ENCODE measurements around the gene ATG7. TPM values are rescaled to one million over a fixed set of nuclear protein-coding genes. Genes with fewer than 3 reads are reported as not detected.

The ATG7 gene
- total RNA-seq, 1 donor from 2014 or later: 31.3 TPM

DNA sequence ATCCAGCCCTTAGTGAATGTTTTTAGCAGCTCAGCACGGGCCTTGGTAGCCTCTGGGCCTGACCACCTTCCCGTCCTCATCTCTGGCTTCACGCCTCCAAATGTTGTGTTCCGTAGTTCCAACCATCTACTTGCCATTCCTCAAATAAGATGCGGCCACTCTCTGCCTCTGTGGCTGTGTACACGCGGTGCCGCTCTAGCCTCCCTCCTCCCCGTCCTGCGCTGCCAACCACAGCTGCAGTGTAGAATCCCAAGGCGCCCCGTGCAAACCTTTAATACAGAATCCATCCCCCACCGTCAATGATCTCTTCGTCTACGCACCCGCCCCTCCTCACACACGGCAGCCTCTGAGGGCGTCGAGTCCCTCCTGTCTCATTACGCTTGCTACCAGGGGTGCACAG lies 294.3 kb downstream of the ATG7 start:
- TF ChIP-seq, protein P1, sequence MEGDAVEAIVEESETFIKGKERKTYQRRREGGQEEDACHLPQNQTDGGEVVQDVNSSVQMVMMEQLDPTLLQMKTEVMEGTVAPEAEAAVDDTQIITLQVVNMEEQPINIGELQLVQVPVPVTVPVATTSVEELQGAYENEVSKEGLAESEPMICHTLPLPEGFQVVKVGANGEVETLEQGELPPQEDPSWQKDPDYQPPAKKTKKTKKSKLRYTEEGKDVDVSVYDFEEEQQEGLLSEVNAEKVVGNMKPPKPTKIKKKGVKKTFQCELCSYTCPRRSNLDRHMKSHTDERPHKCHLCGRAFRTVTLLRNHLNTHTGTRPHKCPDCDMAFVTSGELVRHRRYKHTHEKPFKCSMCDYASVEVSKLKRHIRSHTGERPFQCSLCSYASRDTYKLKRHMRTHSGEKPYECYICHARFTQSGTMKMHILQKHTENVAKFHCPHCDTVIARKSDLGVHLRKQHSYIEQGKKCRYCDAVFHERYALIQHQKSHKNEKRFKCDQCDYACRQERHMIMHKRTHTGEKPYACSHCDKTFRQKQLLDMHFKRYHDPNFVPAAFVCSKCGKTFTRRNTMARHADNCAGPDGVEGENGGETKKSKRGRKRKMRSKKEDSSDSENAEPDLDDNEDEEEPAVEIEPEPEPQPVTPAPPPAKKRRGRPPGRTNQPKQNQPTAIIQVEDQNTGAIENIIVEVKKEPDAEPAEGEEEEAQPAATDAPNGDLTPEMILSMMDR (IDR thresholded peaks at IDR 0.05; ENCODE audit: insufficient read depth, low read length, poor library complexity, severe bottlenecking): no peak
- no peak for DNase-seq (ENCODE audit: low read depth)
- H3K27me3 ChIP-seq (ENCODE audit: control insufficient read depth, insufficient read depth, low read length): no peaks in the 10 kb centered on the region
- H3K4me3 ChIP-seq (ENCODE audit: low read depth, low read length): no peak overlapping the region
- peaks cover 2% of the 10 kb centered on the region for H3K36me3 ChIP-seq (ENCODE audit: control insufficient read depth, insufficient read depth, low read length)

DNA sequence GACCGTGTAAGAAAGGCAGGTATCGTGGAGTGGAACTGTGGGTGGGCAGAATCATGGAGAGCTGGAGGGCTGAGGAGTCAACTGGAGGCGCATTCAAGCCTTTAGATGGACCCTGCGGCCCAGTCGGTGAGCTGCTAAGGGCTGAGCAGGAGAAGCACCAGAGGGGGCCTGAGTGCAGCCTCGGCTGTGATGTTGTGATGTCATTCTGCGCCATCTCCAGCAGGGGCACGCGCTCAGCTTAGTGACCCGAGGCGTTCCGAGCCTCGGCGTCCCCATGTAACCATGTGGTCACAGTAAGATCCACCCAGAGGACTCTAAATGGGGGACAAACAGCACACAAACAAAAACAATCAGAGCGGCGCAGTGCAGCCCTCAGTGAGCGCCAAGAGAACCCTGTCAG lies 294.7 kb downstream of the ATG7 start:
- H3K4me3 ChIP-seq (ENCODE audit: low read depth, low read length): no peak overlapping the region
- TF ChIP-seq, protein P1 (IDR thresholded peaks at IDR 0.05; ENCODE audit: insufficient read depth, low read length, poor library complexity, severe bottlenecking): no peak
- no peak for DNase-seq (ENCODE audit: low read depth)
- no peaks in the 10 kb centered on the region for H3K27me3 ChIP-seq (ENCODE audit: control insufficient read depth, insufficient read depth, low read length)
- peaks cover 2% of the 10 kb centered on the region for H3K36me3 ChIP-seq (ENCODE audit: control insufficient read depth, insufficient read depth, low read length)

- peaks cover 1% of the 10 kb centered on the region for H3K36me3 ChIP-seq (ENCODE audit: control insufficient read depth, insufficient read depth, low read length)
Observed at GRCh38 chr3:11567516-11568467, 295.6 kb downstream of the ATG7 start.

GRCh38 chr3:11568503-11569155 lies 296.4 kb downstream of the ATG7 start:
- Histone ChIP-seq H3K4me3 (ENCODE audit: low read depth, low read length) (no peak overlapping the region), H3K27me3 (ENCODE audit: control insufficient read depth, insufficient read depth, low read length) (no peaks in the 10 kb centered on the region), H3K36me3 (ENCODE audit: control insufficient read depth, insufficient read depth, low read length) (peaks cover 1% of the 10 kb centered on the region)
- peak; percentile 86 for DNase-seq (ENCODE audit: low read depth)
- TF ChIP-seq, protein P1 (IDR thresholded peaks at IDR 0.05; ENCODE audit: insufficient read depth, low read length, poor library complexity, severe bottlenecking): no peak

More at GRCh38 chr3:11567516-11568467, 295.6 kb downstream of the ATG7 start:
- H3K4me3 ChIP-seq (ENCODE audit: low read depth, low read length): no peak overlapping the region
- TF ChIP-seq, protein P1 (IDR thresholded peaks at IDR 0.05; ENCODE audit: insufficient read depth, low read length, poor library complexity, severe bottlenecking): no peak
- DNase-seq (ENCODE audit: low read depth): peak; percentile 74
- no peaks in the 10 kb centered on the region for H3K27me3 ChIP-seq (ENCODE audit: control insufficient read depth, insufficient read depth, low read length)

DNA sequence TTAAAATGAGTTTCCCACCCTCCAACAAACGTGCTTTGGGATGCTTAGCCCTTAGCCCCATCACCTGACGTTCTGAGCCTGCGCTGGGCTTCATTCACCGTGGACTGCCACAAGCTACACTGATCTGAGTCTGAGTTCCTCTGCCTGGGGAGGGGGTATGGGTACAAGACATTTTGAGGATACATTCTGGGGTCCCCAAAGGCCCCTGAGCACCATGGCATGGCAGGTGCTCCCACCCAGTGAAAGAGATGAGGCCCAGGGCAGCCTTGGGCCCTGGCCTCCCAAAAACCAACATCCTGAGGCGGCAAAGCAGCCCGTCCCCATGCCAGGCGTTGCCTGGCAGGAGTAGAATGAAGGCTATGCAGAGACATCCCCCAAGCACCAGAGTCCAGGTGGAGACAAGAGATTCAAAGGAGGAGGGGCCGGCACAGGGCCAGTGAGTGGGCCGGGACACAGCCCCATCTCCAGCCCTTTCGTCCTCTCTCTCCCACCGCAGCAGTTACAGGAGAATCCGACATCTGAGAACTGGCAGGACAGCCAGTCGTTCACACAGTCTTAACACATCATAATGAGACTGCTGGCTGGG lies 297.1 kb downstream of the ATG7 start:
- Histone ChIP-seq H3K36me3 (ENCODE audit: control insufficient read depth, insufficient read depth, low read length) (peaks cover 1% of the 10 kb centered on the region), H3K4me3 (ENCODE audit: low read depth, low read length) (no peak overlapping the region), H3K27me3 (ENCODE audit: control insufficient read depth, insufficient read depth, low read length) (no peaks in the 10 kb centered on the region)
- TF ChIP-seq, protein P1 (IDR thresholded peaks at IDR 0.05; ENCODE audit: insufficient read depth, low read length, poor library complexity, severe bottlenecking): no peak
- DNase-seq (ENCODE audit: low read depth): no peak

Measured in kidney epithelial cell (primary cell).